Measurements from ENCODE around the gene CNRIP1.

DNA sequence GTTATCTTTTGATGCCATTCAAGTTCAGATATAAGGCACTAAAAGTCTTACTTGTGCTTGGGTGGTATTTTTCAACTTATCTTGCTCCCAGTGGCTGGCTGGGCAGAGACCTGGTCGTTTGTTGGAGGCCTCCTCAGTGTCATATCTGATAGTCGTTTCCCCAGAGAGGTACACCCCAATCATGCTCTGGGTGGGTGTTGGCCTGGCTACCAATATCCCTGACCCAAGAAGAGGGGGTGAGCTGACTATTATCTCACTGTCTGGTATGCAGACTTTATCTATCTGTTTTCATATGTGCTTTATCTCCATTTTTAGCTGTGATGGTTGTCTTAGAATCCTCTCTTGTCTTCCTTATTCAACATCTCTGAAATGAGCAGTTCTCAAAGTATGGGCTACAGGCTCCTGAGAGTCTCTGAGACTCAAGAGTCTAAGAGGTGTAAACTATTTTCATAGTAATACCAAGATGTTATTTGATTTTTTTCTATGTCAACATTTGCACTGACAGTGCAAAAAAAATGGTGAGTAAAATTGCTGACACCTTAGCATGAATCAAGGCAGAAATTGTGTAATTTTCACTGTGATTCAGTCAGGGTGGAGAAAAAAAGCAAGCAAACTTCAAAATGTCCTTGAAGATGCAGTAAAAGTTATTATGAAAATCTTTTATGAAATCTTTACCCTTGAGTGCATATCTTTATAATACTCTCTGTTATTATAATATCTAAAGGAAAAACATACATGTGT lies 33.1 kb upstream of the CNRIP1 start:
- TF ChIP-seq, protein P1, sequence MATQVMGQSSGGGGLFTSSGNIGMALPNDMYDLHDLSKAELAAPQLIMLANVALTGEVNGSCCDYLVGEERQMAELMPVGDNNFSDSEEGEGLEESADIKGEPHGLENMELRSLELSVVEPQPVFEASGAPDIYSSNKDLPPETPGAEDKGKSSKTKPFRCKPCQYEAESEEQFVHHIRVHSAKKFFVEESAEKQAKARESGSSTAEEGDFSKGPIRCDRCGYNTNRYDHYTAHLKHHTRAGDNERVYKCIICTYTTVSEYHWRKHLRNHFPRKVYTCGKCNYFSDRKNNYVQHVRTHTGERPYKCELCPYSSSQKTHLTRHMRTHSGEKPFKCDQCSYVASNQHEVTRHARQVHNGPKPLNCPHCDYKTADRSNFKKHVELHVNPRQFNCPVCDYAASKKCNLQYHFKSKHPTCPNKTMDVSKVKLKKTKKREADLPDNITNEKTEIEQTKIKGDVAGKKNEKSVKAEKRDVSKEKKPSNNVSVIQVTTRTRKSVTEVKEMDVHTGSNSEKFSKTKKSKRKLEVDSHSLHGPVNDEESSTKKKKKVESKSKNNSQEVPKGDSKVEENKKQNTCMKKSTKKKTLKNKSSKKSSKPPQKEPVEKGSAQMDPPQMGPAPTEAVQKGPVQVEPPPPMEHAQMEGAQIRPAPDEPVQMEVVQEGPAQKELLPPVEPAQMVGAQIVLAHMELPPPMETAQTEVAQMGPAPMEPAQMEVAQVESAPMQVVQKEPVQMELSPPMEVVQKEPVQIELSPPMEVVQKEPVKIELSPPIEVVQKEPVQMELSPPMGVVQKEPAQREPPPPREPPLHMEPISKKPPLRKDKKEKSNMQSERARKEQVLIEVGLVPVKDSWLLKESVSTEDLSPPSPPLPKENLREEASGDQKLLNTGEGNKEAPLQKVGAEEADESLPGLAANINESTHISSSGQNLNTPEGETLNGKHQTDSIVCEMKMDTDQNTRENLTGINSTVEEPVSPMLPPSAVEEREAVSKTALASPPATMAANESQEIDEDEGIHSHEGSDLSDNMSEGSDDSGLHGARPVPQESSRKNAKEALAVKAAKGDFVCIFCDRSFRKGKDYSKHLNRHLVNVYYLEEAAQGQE (IDR thresholded peaks at IDR 0.05; ENCODE audit: low read depth), result no peak
- TF ChIP-seq FOXM1 (IDR thresholded peaks at IDR 0.05; ENCODE audit: borderline replicate concordance, low read depth) (no peak), TEAD4 (IDR thresholded peaks at IDR 0.05) (no peak), YY1 (IDR thresholded peaks at IDR 0.05; ENCODE audit: low read depth) (no peak), EP300 (IDR thresholded peaks at IDR 0.05; ENCODE audit: borderline replicate concordance) (no peak), CREB1 (IDR thresholded peaks at IDR 0.05; ENCODE audit: low read depth) (no peak), RAD21 (IDR thresholded peaks at IDR 0.05; ENCODE audit: low read depth) (no peak), ZBTB7A (IDR thresholded peaks at IDR 0.05; ENCODE audit: low read depth) (no peak)
- TF ChIP-seq, protein P2, sequence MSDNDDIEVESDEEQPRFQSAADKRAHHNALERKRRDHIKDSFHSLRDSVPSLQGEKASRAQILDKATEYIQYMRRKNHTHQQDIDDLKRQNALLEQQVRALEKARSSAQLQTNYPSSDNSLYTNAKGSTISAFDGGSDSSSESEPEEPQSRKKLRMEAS (IDR thresholded peaks at IDR 0.05), result no peak
